GM12878 (cell line): ENCODE data around the gene KIRREL2. TPM values are rescaled to one million over a fixed set of nuclear protein-coding genes. Genes with fewer than 3 reads are reported as not detected.

ENCODE experiments used
- ATAC-seq: fragments of 200-7000 bp; cut with Tn5 transposase; 3 replicates; pipeline ENCODE4 v1.9.1; 2020; ENCODE audit warnings: mild to moderate bottlenecking, moderate library complexity
- BruUV-seq: library from RNA; stranded (reverse); fragments of 400-500 nt; replicated peaks from 2 replicates; lab custom pipeline; 2021; lab: Mats Ljungman, UMichigan
- CTCF ChIA-PET: fragments of 300-600 bp; sonication (Branson Sonifier 250); formaldehyde crosslinking; extraction: SDS; loops from one replicate; lab custom pipeline; 2021; ENCODE audit warnings: inconsistent platforms; lab: Yijun Ruan, JAX
- POLR2A ChIA-PET: fragments of 350-600 bp; formaldehyde crosslinking; extraction: SDS; loops from one replicate; lab custom pipeline; 2021; ENCODE audit warnings: inconsistent platforms; lab: Charles Lee
- RAD21 ChIA-PET: fragments of 300-600 bp; sonication (Branson Sonifier 250); formaldehyde crosslinking; loops from one replicate; lab custom pipeline; 2023; ENCODE audit warnings: antibody characterized with exemption; ENCODE audit not compliant: unreplicated experiment; lab: Charles Lee
- SMC1A ChIA-PET: fragments of 300-600 bp; sonication (Branson Sonifier 250); formaldehyde crosslinking; loops from one replicate; lab custom pipeline; 2023; ENCODE audit not compliant: unreplicated experiment, uncharacterized antibody; lab: Charles Lee
- DNase-seq: peaks from one replicate; pipeline ENCODE4 v3.0.0-alpha.2; 2011; ENCODE audit warnings: low read depth, low spot score
- FAIRE-seq: peaks from 3 replicates; lab custom pipeline; 2011; peaks lifted over from hg19 to GRCh38; lab: Jason Lieb, UNC
- H2AFZ ChIP-seq: 2 replicates; pipeline ENCODE4 v1.6.0; 2011; ENCODE audit warnings: low read depth, low read length, control low read depth; ENCODE audit not compliant: control insufficient read depth
- H3K27ac ChIP-seq: 2 replicates; pipeline ENCODE4 v1.5.1; 2011; ENCODE audit warnings: control low read depth; ENCODE audit not compliant: control insufficient read depth, insufficient read depth
- H3K27me3 ChIP-seq, 2 experiments: replicated peaks in 1 of 2; 2 replicates each; pipeline versions ENCODE4 v1.6.0 to v1.6.1; 2011; ENCODE audit warnings: low read length in 1 of 2; ENCODE audit not compliant: control insufficient read depth in 2 of 2, insufficient read depth in 2 of 2
- H3K36me3 ChIP-seq, 2 experiments: 2 replicates each; pipeline ENCODE4 v1.5.1; 2011; ENCODE audit warnings: low read length in 1 of 2; ENCODE audit not compliant: control insufficient read depth in 2 of 2, insufficient read depth in 2 of 2
- H3K4me1 ChIP-seq: 2 replicates; pipeline ENCODE4 v1.6.1; 2011; ENCODE audit warnings: mild to moderate bottlenecking, low read length, moderate library complexity, mixed read lengths; ENCODE audit not compliant: control insufficient read depth, insufficient read depth
- H3K4me2 ChIP-seq: 2 replicates; pipeline ENCODE4 v1.6.0; 2011; ENCODE audit warnings: control low read depth; ENCODE audit not compliant: control insufficient read depth, insufficient read depth
- H3K4me3 ChIP-seq: fragments of 200-600 bp; sonication (generic); 2 replicates; pipeline ENCODE4 v1.5.1; 2016
- H3K79me2 ChIP-seq: 2 replicates; pipeline ENCODE4 v1.6.0; 2011; ENCODE audit warnings: low read length; ENCODE audit not compliant: control insufficient read depth, insufficient read depth
- H3K9ac ChIP-seq: 2 replicates; pipeline ENCODE4 v1.8.0; 2011; ENCODE audit warnings: low read length, control low read depth, mixed read lengths; ENCODE audit not compliant: control insufficient read depth, insufficient read depth
- H3K9me3 ChIP-seq: replicated peaks from 3 replicates; pipeline ENCODE4 v1.5.1; 2011; ENCODE audit warnings: mild to moderate bottlenecking, low read length; ENCODE audit not compliant: control insufficient read depth, insufficient read depth
- H4K20me1 ChIP-seq: 2 replicates; pipeline ENCODE4 v1.6.0; 2011; ENCODE audit not compliant: control insufficient read depth, insufficient read depth
- REST ChIP-seq: IDR thresholded peaks from 2 replicates; pipeline ENCODE4 v1.6.1; 2012; ENCODE audit warnings: mild to moderate bottlenecking, low read depth, low read length
- SMC3 ChIP-seq: IDR thresholded peaks from 2 replicates; pipeline ENCODE4 v1.6.1; 2011; ENCODE audit warnings: low read length, improper control_type of control experiment, borderline replicate concordance
- WGBS: methylation state at CpG from one replicate; pipeline ENCODE4 v1.1.6; 2016; ENCODE audit warnings: low lambda C conversion rate; ENCODE audit not compliant: insufficient replicate concordance, insufficient coverage; ENCODE audit errors: missing lambda C conversion rate; 5-methylcytosine and 5-hydroxymethylcytosine counted together
- in situ Hi-C: fragments of 300-500 bp; cut with MboI; formaldehyde crosslinking; loops from 9 replicates; pipeline ENCODE4 v1.14.3; 2018; ENCODE audit warnings: mixed read lengths
- intact Hi-C: fragments of 100-400 bp; cut with micrococcal nuclease; formaldehyde crosslinking; loops from one replicate; pipeline ENCODE4 v1.14.2; 2022; ENCODE audit not compliant: unreplicated experiment
- polyA plus RNA-seq, 11 experiments: library from polyadenylated mRNA; depleted of rRNA in 4 of 11; unstranded in 6 of 11; stranded (reverse) in 5 of 11; fragments of >200 nt; fragmentation: Nextera tagmentation in 4 of 11; fragmentation: Illumina TruSeq in 1 of 11; extraction: Ambion mirVana in 4 of 11; extraction: Trizol in 1 of 11; gene quantifications; 1 replicate in 1 of 11; 2 replicates in 10 of 11; pipeline versions ENCODE4 v1.2.1 to v1.2.3, GENCODE V29; 2011 to 2016; ENCODE audit warnings: inconsistent platforms in 2 of 11, missing spikeins in 2 of 11, low read depth in 1 of 11
- total RNA-seq, 4 experiments: library from RNA; depleted of rRNA in 3 of 4; stranded (reverse); fragments of >200 nt in 3 of 4; fragmentation: Illumina TruSeq in 1 of 4; extraction: Trizol in 1 of 4; gene quantifications; 2 replicates each; pipeline versions ENCODE4 v1.2.1 to v1.2.3, GENCODE V29; 2013 to 2021

The KIRREL2 gene
- total and polyA plus RNA-seq, 10 of the 15 experiments (the other 5 are each of a cell fraction or from before 2014, with no cell fraction given): 0.03 to 0.06 TPM; not detected in 8

- FAIRE-seq: no peak
- CTCF ChIA-PET: no interaction called here
- ATAC-seq: no peak
These were observed 14.9 kb downstream of the KIRREL2 start for GRCh38 chr19:35871611-35872010.

More at GRCh38 chr19:35871611-35872010, 14.9 kb downstream of the KIRREL2 start:
- Histone ChIP-seq H3K9me3 (no peaks in the 10 kb centered on the region), H3K9ac (no peak overlapping the region), H3K36me3 (no peaks in the 10 kb centered on the region), H4K20me1 (no peaks in the 10 kb centered on the region), H3K4me2 (no peak overlapping the region), H3K27ac (no peak overlapping the region), H3K4me1 (peaks cover 13% of the 10 kb centered on the region), H3K4me3 (no peak overlapping the region), H2AFZ (no peak overlapping the region), H3K79me2 (no peaks in the 10 kb centered on the region), H3K27me3 (peaks cover 2 to 4% of the 10 kb centered on the region in 2 experiments; a peak in 1 of 4 replicates)
- WGBS: 23% methylated on average over 12 of the region's 12 CpGs
- intact Hi-C loops (no loop called here), in situ Hi-C loops (no loop called here)
- DNase-seq: no peak
- ChIA-PET SMC1A (interaction anchor here (1.0 kb wide), 1 partner anchor 175 kb away, joined by 3 read pairs; no protein-coding TSS in a partner anchor), POLR2A (no interaction called here), RAD21 (no interaction called here)
- no TSS peak for BruUV-seq
- TF ChIP-seq REST (no peak), SMC3 (no peak)
